Germinal center (tissue), 1 donor: ENCODE data around the gene PPWD1.
"Not testable (repeated sequence)": the region's sequence is repeated elsewhere in the genome, so short reads cannot be mapped to it uniquely, and the experiment has no call there.

Source experiments
- DNase-seq: peaks from one replicate; pipeline ENCODE4 v3.0.0; 2012; ENCODE audit warnings: mixed read lengths, low spot score

The PPWD1 gene

DNA sequence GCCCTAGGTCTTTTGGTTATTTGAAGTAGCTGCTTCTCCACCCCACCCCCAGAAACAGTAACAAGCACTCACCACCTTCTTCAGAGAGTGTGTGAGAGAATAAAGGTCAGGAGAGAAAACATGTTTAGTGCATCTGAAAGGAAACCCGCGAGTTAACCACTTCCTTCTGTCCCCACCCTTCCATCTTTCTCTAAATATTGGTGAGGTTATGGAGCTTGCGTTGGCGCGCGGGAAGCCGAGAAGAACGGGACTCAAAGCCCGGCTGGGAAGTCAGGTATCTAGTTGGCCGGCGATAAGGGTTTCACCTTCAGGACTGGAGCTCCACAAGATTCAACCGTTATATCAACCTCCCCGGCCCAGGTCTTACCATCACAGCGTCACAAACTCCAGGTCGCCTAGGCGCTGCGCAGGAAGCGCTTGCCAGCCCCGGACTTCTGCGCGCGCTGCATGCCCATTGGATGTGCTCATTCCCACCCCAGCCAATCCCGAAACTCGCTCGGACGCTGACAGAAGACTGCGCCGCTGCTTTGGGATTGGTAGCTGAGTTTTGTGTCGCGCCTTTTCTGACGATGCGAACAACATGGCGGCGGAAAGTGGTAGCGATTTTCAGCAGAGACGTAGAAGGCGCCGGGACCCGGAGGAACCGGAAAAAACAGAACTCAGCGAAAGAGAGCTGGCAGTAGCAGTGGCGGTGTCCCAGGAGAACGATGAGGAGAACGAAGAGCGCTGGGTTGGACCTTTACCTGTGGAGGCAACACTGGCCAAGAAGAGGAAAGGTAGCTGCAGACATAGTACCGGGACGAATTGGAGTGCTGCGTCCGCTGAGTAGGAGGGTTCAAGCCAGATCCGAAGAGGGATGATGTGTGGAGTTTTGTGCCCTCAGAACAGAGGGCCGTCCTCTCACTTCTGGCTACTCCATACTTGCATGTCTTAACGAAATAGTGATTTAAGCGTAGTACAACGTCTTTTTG is at the start of gene PPWD1, which contains the start of gene CENPK:
Gene PPWD1, plus strand, starts transcription at position 566 of the 971 bp plus-strand sequence. Its CDS starts 15 bp downstream, at position 581.
Gene CENPK, minus strand, starts transcription at position 438 of the 971 bp plus-strand sequence. CDS start 8,261 bp downstream, outside the sequence.
- DNase-seq, result peak; percentile 95

DNA sequence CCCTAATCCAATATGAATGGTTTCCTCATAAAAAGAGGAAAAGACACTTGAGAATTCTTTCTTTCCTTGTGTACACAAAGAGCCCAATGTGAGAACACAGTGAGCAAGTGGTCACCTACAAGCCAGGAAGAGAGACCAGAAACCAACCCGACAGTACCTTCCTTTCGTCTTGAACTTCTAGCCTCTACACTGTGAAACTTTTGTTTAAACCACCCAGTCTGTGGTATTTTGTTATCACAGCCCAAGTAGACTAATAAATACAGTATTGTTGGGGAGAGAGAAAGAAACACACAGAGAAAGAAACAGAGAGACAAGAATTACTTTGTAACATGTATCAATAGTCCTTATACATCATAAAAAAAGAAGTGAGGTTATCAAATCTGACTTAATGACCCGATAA is 37.4 kb upstream of the PPWD1 start:
- DNase-seq, result no peak

DNA sequence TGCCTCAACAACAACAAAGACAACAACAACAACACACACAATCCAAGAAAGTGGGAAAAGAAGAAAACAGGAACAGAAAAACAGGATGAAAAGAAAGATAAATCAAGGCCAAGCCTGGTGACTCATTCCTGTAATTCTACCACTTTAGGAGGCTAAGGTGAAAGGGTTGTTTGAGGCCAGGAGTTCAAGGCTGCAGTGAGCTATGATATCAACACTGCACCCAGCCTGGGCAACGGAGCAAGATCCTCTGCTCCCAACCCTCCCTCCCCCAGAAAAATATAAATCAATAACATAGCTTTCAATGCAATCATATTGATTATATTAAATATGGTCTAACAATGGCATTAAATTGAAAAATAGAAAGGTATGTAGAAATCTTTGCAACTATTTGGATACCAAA is 32.2 kb upstream of the PPWD1 start:
- no peak for DNase-seq

DNA sequence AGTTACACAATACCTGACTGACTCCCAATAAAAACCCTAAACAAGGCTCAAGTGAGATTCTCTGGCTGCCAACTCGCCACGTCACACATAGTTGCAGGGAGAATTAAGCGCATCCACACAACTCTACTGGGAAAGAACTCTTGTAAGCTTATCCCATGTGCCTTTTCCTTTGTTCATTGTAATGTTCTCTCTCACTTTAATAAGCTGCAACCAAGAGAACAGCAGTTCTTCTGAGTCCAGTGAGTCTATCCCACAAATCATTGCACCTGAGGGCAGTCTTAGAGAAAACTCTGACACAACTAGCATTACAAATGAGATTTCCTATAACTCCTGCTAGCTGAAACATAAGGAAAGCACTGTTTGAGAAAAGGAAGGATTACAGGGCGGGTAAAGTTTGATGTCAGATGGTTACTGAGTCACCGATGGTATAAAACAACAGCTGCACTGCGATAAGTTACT is 27.5 kb upstream of the PPWD1 start:
- DNase-seq, result no peak

DNA sequence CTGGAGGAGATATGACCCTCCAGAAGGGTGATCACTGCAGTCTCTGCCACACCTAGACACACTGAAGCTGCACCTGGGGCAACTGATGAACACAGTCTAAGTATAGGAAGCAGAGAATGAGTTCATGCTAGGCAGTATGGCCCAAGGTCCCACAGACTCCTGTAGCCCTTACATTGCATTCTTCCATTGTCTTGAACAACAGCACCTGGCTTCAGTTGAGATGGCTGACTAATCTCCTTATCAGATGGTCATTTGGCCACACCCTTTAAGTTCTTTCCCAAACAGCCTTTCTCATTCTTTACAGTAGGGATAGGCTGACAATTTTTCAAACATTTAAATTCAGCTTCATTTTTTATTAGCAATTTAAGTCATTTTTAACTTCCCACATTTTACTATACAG is 23.3 kb upstream of the PPWD1 start:
- DNase-seq, result no peak

DNA sequence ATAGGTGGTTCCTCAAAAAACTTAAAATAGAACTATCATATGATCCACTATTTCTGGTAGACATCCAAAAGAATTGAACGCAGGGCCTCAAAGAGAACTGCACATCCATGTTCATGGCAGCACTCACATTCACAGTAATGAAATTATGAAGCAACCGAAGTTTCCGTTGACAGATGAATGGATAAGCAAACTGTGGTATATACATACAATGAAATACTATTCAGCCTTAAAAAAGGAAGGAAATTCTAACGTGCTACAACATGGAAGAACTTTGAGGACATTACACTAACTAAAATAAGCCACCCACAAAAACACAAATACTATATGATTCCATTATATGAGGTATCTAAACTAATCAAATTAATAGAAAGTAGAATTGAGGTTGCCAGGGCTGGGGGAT is 18.6 kb upstream of the PPWD1 start:
- no peak for DNase-seq

DNA sequence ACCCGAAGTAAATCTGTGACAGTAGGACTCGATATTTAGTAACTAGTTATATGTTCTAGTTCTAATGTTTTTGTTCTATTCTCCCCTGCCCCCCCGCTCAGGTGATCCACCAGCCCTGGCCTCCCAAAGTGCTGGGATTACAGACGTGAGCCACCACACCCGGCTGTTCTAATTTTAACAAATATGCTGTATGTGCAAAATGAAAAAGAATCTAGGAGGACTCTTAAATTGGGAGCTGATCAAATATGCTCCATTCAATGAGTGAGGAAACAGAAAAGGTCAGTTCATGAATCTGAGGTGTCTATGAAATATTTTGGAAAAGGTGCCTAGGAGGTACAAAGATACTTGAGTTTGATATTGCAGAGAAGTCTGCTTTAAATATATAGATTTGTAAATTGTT is 17.0 kb upstream of the PPWD1 start:
- DNase-seq, result no peak

DNA sequence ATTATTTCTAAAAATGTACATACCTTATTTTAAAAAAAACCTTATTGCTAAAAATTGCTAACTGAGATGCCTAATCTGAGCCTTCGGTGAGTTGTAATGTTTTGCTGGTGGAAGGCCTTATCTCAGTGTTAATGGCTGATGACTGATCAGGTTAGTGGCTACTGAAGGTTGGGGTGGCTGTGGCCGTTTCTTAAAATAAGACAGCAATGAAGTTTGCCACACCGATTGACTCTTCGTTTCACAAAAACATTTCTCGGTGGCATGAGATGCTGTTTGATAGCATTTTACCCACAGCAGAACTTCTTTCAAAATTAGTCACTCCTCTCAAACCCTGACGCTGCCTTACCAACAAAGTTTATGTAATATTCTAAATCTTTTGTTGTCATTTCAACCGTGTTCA is 14.8 kb upstream of the PPWD1 start:
- no peak for DNase-seq

DNA sequence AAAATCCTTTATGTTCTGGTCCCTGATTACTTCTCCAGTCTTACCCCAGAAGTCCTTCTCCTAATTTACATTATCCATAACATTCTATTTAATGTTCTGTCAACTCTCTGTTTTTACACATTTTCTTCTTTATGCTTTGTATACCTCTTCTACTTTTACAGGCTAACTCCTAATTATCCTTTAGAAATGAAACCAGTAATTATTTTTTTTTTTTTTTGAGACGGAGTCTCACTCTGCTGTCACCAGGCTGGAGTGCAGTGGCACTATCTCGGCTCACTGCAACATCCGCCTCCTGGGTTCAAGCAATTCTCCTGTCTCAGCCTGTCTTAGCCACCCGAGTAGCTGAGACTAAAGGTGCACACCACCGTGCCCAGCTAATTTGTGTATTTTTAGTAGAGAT is 9.2 kb upstream of the PPWD1 start:
- DNase-seq, result no peak

DNA sequence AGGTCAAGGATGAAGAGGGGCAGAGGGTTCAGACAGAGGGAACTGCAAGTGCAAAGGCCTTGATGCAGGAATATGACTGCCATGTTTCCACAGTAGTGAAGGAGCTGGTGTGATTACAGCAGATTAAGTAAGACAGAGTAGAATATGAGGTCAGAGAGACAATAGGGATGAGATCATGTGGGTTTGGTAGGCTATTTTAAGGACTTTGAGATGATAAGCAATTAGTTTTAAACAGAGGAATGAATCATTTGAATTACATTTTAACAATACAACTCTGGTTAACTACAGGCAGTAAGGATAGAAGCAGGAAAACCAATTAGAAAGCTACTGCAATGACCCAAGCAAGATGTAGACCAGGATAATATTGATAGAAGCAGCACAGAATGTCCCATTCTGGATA is 7.8 kb upstream of the PPWD1 start:
- no peak for DNase-seq

DNA sequence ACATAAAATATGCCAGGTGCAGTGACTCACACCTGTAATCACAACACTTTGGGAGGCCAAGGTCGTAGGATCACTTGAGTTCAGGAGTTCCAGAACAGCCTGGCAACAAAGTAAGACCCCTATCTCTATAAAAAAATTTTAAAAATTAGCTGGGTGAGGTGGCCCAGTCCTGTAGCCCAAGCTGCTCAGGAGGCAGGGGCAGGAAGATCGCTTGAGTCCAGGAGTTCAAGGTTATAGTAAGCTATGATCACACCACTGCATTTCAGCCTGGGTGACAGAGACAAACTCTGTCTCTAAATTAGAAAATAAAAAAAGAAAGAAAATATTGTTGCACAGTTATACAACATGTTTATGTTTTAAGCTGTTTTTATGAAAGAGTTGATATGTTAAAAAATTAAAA is 6.9 kb upstream of the PPWD1 start:
- no peak for DNase-seq

DNA sequence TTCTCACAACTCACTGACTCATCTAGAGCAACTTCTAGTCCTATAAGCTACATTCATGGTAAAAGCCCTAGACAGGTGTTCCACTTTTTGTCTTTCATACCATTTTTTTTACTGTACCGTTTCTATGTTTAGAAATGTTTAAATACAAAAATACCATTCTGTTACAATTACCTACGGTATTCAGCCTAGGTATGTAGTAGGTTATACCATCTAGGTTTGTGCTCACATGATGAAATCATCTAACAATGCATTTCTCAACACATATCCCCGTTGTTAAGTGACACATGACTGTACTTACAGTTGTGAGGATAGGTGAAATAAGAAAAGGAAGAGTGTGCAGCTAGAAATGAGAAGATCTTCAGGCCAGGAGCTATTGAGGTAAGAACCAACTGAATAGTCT is 6.4 kb upstream of the PPWD1 start:
- no peak for DNase-seq

DNA sequence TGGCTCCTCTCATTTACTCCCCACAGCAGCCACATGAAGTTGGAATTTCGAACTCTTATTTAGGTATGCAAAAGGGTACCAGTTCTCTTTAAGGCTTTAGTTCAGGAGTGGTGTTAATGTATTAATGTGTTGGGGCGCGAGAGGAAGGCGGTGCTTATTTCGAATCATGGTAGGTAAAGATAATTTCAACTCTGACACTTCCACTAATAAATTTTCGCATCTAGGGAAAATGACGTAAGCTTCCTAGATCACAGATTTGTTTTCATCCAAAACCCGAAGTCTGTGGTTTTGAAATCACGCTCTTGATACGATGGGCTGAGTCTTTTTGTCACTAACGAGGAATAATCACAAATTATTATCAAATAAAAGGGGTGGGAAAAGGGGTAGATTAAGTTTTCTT is 681 bp downstream of the PPWD1 start:
- no peak for DNase-seq

DNA sequence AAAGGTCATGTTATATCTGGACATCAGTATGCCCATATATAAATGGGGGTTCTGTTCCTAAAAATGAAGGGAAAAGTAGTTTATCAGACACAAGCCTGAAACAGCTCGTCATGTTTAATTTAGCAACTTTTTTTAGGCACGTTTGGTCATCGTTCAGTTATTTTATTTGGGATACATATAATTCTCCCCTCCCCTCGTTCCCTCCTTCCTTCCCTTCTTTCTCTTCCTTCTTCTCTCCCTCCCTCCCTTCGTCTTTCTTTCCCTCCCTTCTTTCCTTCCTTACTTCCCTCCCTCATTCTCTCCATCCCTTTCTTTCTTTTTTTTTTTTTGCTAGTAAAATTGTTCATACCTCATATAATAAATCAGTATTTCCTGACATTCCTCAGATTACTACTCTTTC is 3.4 kb downstream of the PPWD1 start:
- DNase-seq, result no peak

DNA sequence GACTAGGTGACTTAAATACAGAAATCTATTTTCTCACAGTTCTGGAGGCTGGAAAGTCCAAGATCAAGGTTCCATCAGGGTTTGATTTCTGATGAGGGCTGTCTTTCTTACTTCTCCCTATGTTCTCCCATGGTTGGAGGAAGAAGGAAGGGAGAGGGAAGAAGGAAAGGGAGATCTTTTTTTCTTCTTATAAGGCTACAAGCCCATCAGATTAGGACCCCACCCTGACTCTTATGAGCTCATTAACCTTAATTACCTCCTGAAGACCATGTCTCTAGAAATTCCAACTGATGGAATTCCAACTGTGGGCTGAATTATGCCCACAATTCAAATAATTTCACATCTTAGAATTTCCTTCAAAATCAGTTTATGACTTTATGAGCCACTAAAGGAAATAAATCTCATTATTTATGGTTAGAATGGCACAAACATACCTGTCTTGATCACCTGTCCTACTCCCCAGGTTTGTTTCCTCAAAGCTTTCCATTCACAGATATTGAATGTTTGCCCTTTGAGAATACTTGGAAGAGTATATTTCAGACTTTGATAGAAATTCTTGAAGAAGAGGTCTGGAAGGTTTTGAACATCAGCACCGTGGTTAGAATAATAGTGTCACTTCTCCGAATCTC is 7.6 kb downstream of the PPWD1 start:
- no peak for DNase-seq

DNA sequence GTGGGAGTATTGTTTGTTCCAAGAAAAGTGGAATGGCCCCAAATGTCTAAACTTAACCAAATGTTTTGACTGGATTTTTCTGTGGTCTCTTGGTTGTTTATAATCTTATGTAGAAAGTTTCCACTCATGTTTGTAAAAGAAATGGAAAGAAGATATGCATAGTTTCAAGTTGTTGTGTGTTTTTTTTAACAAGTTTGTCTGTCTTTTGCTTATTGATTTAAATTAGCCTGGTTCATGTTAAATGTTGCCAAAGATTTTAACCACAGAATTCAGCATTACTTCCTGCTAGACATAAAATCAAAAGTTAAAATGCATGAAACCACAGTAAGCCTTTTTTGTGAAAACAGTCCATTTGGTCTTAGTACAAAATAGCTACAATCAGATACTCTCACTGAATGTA is 14.0 kb downstream of the PPWD1 start:
- no peak for DNase-seq

DNA sequence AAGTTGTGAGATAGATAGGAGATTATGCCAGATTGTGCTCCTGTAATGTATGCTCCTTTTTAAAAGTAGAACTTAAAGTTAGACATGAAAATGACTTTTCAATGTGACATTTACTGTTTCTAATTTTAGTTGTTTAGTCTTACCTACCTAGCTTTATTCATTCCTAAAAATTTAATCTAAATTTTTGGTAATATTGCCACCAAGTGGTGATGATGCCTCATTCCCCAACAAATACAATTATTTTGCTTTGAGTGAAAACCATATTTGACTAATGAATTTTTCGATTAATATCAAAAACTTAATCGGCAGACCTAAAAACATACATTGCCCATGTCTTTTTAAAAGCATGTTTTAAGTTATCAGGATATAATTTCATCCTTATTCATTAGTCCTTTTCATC is 25.6 kb downstream of the PPWD1 start:
- no peak for DNase-seq

DNA sequence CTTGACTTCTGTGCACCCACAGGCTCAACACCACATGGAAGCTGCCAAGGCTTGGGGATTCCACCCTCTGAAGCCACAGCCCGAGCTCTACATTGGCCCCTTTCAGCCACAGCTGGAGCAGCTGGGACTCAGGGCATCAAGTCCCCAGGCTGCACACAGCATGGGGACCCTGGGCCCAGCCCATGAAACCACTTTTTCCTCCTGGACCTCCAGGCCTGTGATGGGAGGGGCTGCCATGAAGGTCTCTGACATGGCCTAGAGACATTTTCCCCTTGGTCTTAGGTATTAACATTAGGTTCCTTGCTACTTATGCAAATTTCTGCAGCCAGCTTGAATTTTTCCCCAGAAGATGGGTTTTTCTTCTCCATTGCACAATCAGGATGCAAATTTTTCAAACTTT is 38.7 kb downstream of the PPWD1 start:
- not testable (repeated sequence) for DNase-seq

DNA sequence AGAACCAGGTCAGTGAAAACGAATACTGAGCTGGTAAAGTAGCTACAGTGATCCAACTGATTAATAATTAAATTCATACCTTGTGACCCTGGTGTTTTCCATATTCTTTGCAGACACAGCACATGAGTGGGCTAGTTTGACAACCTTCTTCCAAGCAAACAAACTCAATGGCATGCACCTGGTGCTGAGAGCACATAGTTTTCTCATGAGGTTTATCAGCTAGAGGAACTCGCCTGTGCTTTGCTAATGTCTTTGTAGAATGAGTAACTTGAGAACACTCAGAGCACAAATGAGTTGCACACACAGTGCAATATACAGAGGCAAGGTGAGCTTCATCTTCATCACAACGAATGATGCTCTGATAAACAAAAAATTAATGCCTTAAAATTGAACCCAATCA is 48.4 kb downstream of the PPWD1 start:
- no peak for DNase-seq

DNA sequence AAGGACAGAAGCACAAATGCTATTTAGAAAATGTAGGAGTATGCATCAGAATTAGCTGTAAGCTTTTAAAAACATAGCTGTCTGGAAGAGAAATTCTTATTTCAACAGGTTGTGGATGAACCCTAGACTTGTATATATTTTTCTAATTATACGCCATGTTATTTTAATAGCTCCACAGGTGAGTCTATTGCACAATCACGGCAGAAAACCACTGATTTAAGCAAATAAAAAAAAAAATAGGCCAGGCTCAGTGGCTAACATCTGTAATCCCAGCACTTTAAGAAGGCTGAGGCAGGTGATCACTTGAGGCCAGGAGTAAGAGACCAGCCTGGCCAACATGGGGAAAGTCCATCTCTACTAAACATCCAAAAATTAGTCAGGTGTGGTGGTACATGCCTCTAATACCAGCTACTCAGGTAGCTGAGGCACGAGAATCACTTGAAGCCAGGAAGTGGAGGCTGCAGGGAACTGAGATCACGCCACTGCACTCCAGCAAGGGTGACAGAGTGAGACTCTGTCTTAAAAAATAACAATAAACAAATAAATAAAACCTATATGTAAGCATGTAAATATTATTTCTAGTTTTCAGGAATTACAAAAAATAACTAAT is 49.3 kb downstream of the PPWD1 start:
- DNase-seq, result no peak

DNA sequence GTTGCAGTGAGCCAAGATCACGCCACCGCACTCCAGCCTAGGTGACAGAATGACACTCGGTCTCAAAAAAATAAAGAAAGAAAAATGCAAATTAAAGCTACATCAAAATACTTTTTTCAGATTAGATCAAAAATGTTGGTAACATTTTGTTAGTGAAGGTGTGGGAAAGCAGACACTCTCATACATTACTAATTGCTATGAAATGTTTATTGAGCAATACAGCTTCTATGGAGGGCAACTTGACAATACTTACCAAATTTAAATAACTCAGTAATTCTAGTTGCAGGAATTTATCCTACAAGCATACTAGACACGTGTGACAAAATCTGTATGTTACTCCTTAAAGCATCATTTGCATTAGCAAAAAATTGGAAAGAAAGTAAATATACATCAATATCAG is 56.9 kb downstream of the PPWD1 start:
- no peak for DNase-seq

DNA sequence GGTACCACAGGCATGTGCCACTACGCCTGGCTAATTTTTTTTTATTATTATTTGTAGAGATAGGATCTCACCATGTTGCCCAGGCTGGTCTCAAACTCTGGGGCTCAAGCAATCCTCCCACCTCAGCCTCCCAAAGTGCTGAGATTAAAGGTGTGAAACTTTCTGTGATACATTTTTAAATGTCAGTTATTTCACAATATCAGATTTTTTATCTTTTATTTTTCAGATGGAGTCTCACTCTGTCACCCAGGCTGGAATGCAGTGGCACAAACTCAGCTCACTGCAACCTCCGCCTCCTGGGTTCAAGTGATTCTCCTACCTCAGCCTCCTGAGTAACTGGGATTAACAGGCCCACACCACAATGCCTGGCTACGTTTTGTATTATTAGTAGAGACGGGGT is 58.9 kb downstream of the PPWD1 start:
- not testable (repeated sequence) for DNase-seq

DNA sequence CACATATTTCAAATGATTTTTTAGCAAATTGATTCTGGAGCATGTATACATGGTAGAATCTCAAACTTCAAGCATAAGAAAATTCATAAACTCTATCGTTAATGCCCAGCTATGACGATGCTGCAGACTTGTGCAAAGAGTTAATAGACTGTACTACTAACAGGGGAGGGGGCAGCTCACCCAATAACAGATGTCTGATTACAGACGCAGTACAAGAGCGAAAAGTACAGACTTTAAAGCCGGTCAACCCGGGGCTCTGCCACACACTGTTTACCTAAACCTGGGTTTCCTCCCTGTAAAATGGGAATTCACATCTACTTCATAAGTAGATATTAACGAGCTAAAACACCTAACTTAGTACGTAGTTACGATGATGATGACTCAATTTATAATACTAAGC is 60.4 kb downstream of the PPWD1 start:
- no peak for DNase-seq
